H9 (cell line): ENCODE measurements around the gene MPZL3. TPM values are rescaled to one million over a fixed set of nuclear protein-coding genes. Genes with fewer than 3 reads are reported as not detected.

Experiments used
- DNase-seq: peaks from one replicate; pipeline ENCODE4 v3.0.0-alpha.2; 2017
- H2AFZ ChIP-seq: one replicate; pipeline ENCODE4 v1.6.1; 2013; ENCODE audit warnings: mild to moderate bottlenecking, low read length, control low read depth, moderate library complexity
- H2AK5ac ChIP-seq: 2 replicates; pipeline ENCODE4 v1.6.1; 2013; ENCODE audit warnings: low read length, control low read depth, mixed read lengths; ENCODE audit not compliant: insufficient read length
- H2BK120ac ChIP-seq: one replicate; pipeline ENCODE4 v1.6.1; 2013; ENCODE audit warnings: low read depth, mild to moderate bottlenecking, low read length, control low read depth, inconsistent platforms; ENCODE audit not compliant: poor library complexity, severe bottlenecking
- H2BK12ac ChIP-seq: 2 replicates; pipeline ENCODE4 v1.6.1; 2013; ENCODE audit warnings: low read length, control low read depth, mixed read lengths, low read depth; ENCODE audit not compliant: insufficient read length
- H2BK15ac ChIP-seq: 2 replicates; pipeline ENCODE4 v1.6.1; 2013; ENCODE audit warnings: low read depth, low read length, control low read depth
- H2BK20ac ChIP-seq: one replicate; pipeline ENCODE4 v1.6.1; 2013; ENCODE audit warnings: low read depth, mild to moderate bottlenecking, low read length, control low read depth, inconsistent platforms; ENCODE audit not compliant: poor library complexity, severe bottlenecking
- H2BK5ac ChIP-seq: 2 replicates; pipeline ENCODE4 v1.6.1; 2013; ENCODE audit warnings: low read length, control low read depth, mixed read lengths; ENCODE audit not compliant: insufficient read length
- H3K14ac ChIP-seq: 2 replicates; pipeline ENCODE4 v1.6.1; 2013; ENCODE audit warnings: low read length, control low read depth; ENCODE audit not compliant: insufficient read depth
- H3K18ac ChIP-seq: 2 replicates; pipeline ENCODE4 v1.6.1; 2013; ENCODE audit warnings: low read depth, mild to moderate bottlenecking, mixed read lengths, low read length, control low read depth; ENCODE audit not compliant: insufficient read length
- H3K23ac ChIP-seq: 2 replicates; pipeline ENCODE4 v1.6.1; 2013; ENCODE audit warnings: low read length, control low read depth, mixed read lengths, low read depth; ENCODE audit not compliant: insufficient read length
- H3K23me2 ChIP-seq: 2 replicates; pipeline ENCODE4 v1.6.1; 2013; ENCODE audit warnings: low read depth, mild to moderate bottlenecking, mixed read lengths, low read length, control low read depth; ENCODE audit not compliant: insufficient read length, poor library complexity, severe bottlenecking
- H3K27ac ChIP-seq: 2 replicates; pipeline ENCODE4 v1.5.1; 2013; ENCODE audit warnings: low read length, control low read depth, mixed read lengths, low read depth; ENCODE audit not compliant: insufficient read length
- H3K27me3 ChIP-seq: 2 replicates; pipeline ENCODE4 v1.6.1; 2013; ENCODE audit warnings: low read length, control low read depth, inconsistent platforms; ENCODE audit not compliant: insufficient read depth
- H3K4ac ChIP-seq: 2 replicates; pipeline ENCODE4 v1.6.1; 2013; ENCODE audit warnings: low read depth, mild to moderate bottlenecking, control low read depth, inconsistent platforms, low read length, moderate library complexity
- H3K4me1 ChIP-seq: 2 replicates; pipeline ENCODE4 v1.6.1; 2013; ENCODE audit warnings: low read length, control low read depth, inconsistent platforms; ENCODE audit not compliant: insufficient read depth
- H3K4me2 ChIP-seq: 2 replicates; pipeline ENCODE4 v1.6.1; 2013; ENCODE audit warnings: low read length, control low read depth, mixed read lengths; ENCODE audit not compliant: insufficient read length, insufficient read depth
- H3K56ac ChIP-seq: 2 replicates; pipeline ENCODE4 v1.6.1; 2013; ENCODE audit warnings: low read depth, mild to moderate bottlenecking, mixed read lengths, low read length, control low read depth; ENCODE audit not compliant: insufficient read length
- H3K79me1 ChIP-seq: 2 replicates; pipeline ENCODE4 v1.6.1; 2013; ENCODE audit warnings: low read depth, mild to moderate bottlenecking, moderate library complexity, low read length, control low read depth, inconsistent platforms; ENCODE audit not compliant: insufficient read depth, poor library complexity, severe bottlenecking
- H3K79me2 ChIP-seq: 2 replicates; pipeline ENCODE4 v1.6.1; 2013; ENCODE audit warnings: low read length, control low read depth, inconsistent platforms; ENCODE audit not compliant: insufficient read depth
- H3K9ac ChIP-seq: 2 replicates; pipeline ENCODE4 v1.6.1; 2013; ENCODE audit warnings: low read length, control low read depth, mixed read lengths; ENCODE audit not compliant: insufficient read length; ENCODE audit errors: extremely low read depth
- H3K9me3 ChIP-seq: one replicate; pipeline ENCODE4 v1.6.1; 2013; ENCODE audit warnings: low read depth, low read length, inconsistent platforms; ENCODE audit not compliant: control insufficient read depth
- H3T11ph ChIP-seq: one replicate; pipeline ENCODE4 v1.6.1; 2013; ENCODE audit warnings: mild to moderate bottlenecking, low read length, control low read depth, inconsistent platforms
- H4K20me1 ChIP-seq: one replicate; pipeline ENCODE4 v1.6.1; 2013; ENCODE audit not compliant: control insufficient read depth, insufficient read length, insufficient read depth
- H4K5ac ChIP-seq: 2 replicates; pipeline ENCODE4 v1.6.1; 2013; ENCODE audit warnings: low read depth, mild to moderate bottlenecking, mixed read lengths, low read length, control low read depth; ENCODE audit not compliant: insufficient read length
- H4K8ac ChIP-seq: replicated peaks from 2 replicates; pipeline ENCODE4 v1.6.1; 2013; ENCODE audit warnings: low read length, control low read depth, mixed read lengths, low read depth; ENCODE audit not compliant: insufficient read length
- H4K91ac ChIP-seq: 2 replicates; pipeline ENCODE4 v1.6.1; 2013; ENCODE audit warnings: low read depth, mild to moderate bottlenecking, moderate library complexity, mixed read lengths, low read length, control low read depth; ENCODE audit not compliant: insufficient read length
- H3K27ac Mint-ChIP-seq, 3 experiments: 2 replicates in 2 of 3; 3 replicates in 1 of 3; pipeline ENCODE4 v1.8.0; 2020 to 2021; ENCODE audit warnings: mixed read lengths in 3 of 3, mild to moderate bottlenecking in 1 of 3, moderate library complexity in 1 of 3
- H3K27me3 Mint-ChIP-seq: 2 replicates; pipeline ENCODE4 v1.8.0; 2021; ENCODE audit warnings: low read depth, mild to moderate bottlenecking, moderate library complexity, mixed read lengths
- H3K36me3 Mint-ChIP-seq, 3 experiments: 2 replicates in 2 of 3; 3 replicates in 1 of 3; pipeline ENCODE4 v1.8.0; 2020 to 2021; ENCODE audit warnings: low read depth in 3 of 3, mixed read lengths in 3 of 3; ENCODE audit not compliant: insufficient read depth in 1 of 3
- H3K4me1 Mint-ChIP-seq, 2 experiments: 2 replicates each; pipeline ENCODE4 v1.8.0; 2020; ENCODE audit warnings: mixed read lengths in 2 of 2
- H3K4me3 Mint-ChIP-seq, 2 experiments: 2 replicates in 1 of 2; 3 replicates in 1 of 2; pipeline ENCODE4 v1.8.0; 2020 to 2021; ENCODE audit warnings: mild to moderate bottlenecking in 2 of 2, mixed read lengths in 2 of 2, moderate library complexity in 1 of 2
- H3K9me3 Mint-ChIP-seq, 2 experiments: 2 replicates in 1 of 2; 3 replicates in 1 of 2; pipeline ENCODE4 v1.8.0; 2020; ENCODE audit warnings: mild to moderate bottlenecking in 2 of 2, mixed read lengths in 2 of 2, moderate library complexity in 1 of 2
- CTCF ChIP-seq: fragments of 200-600 bp; sonication (generic); conservative IDR thresholded peaks from 3 replicates; pipeline ENCODE4 v1.8.0; 2021; ENCODE audit warnings: antibody characterized with exemption, mild to moderate bottlenecking
- WGBS: extraction: QIAGEN DNeasy Blood & Tissue Kit; methylation state at CpG from one replicate; pipeline ENCODE4 v1.1.7; 2013; ENCODE audit warnings: missing lambda C conversion rate, low lambda C conversion rate, mixed read lengths; ENCODE audit not compliant: insufficient read length; ENCODE audit errors: extremely low coverage; 5-methylcytosine and 5-hydroxymethylcytosine counted together
- total RNA-seq: library from RNA; stranded (reverse); gene quantifications from 2 replicates; pipeline ENCODE4 v1.2.1, GENCODE V29; 2021

MPZL3 gene
- total RNA-seq, 1 experiment from 2014 or later: 2.6 TPM

- H3K9ac ChIP-seq: no peak within 1 kb of the TSS
- no peaks in the 10 kb centered on the region for H3K4me1 ChIP-seq
- no peak within 1 kb of the TSS for H4K91ac ChIP-seq
- TF ChIP-seq CTCF: no peak
- H4K20me1 ChIP-seq: no peaks in the 10 kb centered on the region
- H3T11ph ChIP-seq: no peak within 1 kb of the TSS
- Mint-ChIP-seq H3K9me3 (no peaks in the 10 kb centered on the region), H3K27ac (no peak within 1 kb of the TSS), H3K27me3 (peaks cover 22% of the 10 kb centered on the region), H3K36me3 (no peaks in the 10 kb centered on the region), H3K4me1 (no peaks in the 10 kb centered on the region), H3K4me3 (no peak within 1 kb of the TSS)
- H3K23me2 ChIP-seq: no peaks in the 10 kb centered on the region
- no peak within 1 kb of the TSS for H3K4ac ChIP-seq
- no peaks in the 10 kb centered on the region for H3K27me3 ChIP-seq
- no peaks in the 10 kb centered on the region for H3K9me3 ChIP-seq
- H2BK5ac ChIP-seq: no peak within 1 kb of the TSS
- no peak within 1 kb of the TSS for H3K4me2 ChIP-seq
- no peak within 1 kb of the TSS for H2BK15ac ChIP-seq
- no peak within 1 kb of the TSS for H2BK12ac ChIP-seq
- H2AK5ac ChIP-seq: no peak within 1 kb of the TSS
- H3K79me2 ChIP-seq: no peaks in the 10 kb centered on the region
- no peak within 1 kb of the TSS for H2BK20ac ChIP-seq
- H2BK120ac ChIP-seq: no peak within 1 kb of the TSS
- no peak within 1 kb of the TSS for H4K8ac ChIP-seq
- no peaks in the 10 kb centered on the region for H3K79me1 ChIP-seq
- no peak within 1 kb of the TSS for H4K5ac ChIP-seq
- no peak within 1 kb of the TSS for H3K27ac ChIP-seq
- no CpG with 5 or more reads among the region's 6 CpGs for WGBS
- H3K23ac ChIP-seq: no peak within 1 kb of the TSS
- no peak within 1 kb of the TSS for H2AFZ ChIP-seq
- DNase-seq: no peak
- no peak within 1 kb of the TSS for H3K14ac ChIP-seq
- no peak within 1 kb of the TSS for H3K56ac ChIP-seq
- H3K18ac ChIP-seq: no peak within 1 kb of the TSS
These were observed 27.5 kb downstream of the MPZL3 start, which contains the start of gene JAML for GRCh38 chr11:118224511-118225188. TSS of gene JAML (minus strand) at chr11:118225011. CDS start at chr11:118214866, 10,145 bp downstream.
